DOHH2 (cell line): ENCODE data around the gene ZSCAN2.
"Not testable (repeated sequence)": the region's sequence is repeated elsewhere in the genome, so short reads cannot be mapped to it uniquely, and the experiment has no call there.

Source experiments
- H3F3A ChIP-seq: fragments of 200-600 bp; sonication (generic), shearing (Covaris generic); 2 replicates; pipeline ENCODE4 v1.6.0; 2016; ENCODE audit warnings: antibody characterized with exemption, mild to moderate bottlenecking; ENCODE audit not compliant: control insufficient read depth, insufficient read depth
- H3K27ac ChIP-seq: fragments of 200-600 bp; sonication (generic); 2 replicates; pipeline ENCODE4 v1.5.1; 2014; ENCODE audit warnings: low read depth, mild to moderate bottlenecking, low read length, moderate library complexity
- H3K27me3 ChIP-seq: fragments of 200-600 bp; sonication (generic); 2 replicates; pipeline ENCODE4 v1.6.1; 2014; ENCODE audit warnings: mild to moderate bottlenecking, low read length, mixed read lengths; ENCODE audit not compliant: control insufficient read depth
- H3K36me3 ChIP-seq: fragments of 200-600 bp; sonication (generic); 2 replicates; pipeline ENCODE4 v1.6.1; 2014; ENCODE audit warnings: mild to moderate bottlenecking, low read length, moderate library complexity, mixed read lengths; ENCODE audit not compliant: control insufficient read depth
- H3K4me1 ChIP-seq: fragments of 200-600 bp; sonication (generic); 2 replicates; pipeline ENCODE4 v1.6.1; 2014; ENCODE audit warnings: mild to moderate bottlenecking, low read length, mixed read lengths; ENCODE audit not compliant: control insufficient read depth
- H3K4me2 ChIP-seq: fragments of 200-600 bp; sonication (generic); 2 replicates; pipeline ENCODE4 v1.6.0; 2014; ENCODE audit warnings: mild to moderate bottlenecking, low read length, moderate library complexity
- H3K4me3 ChIP-seq: fragments of 200-600 bp; sonication (generic); 2 replicates; pipeline ENCODE4 v1.5.1; 2014; ENCODE audit warnings: mild to moderate bottlenecking, low read length, mixed read lengths
- H3K79me2 ChIP-seq: fragments of 200-600 bp; sonication (generic); 2 replicates; pipeline ENCODE4 v1.6.1; 2014; ENCODE audit warnings: mild to moderate bottlenecking, low read length, mixed read lengths; ENCODE audit not compliant: control insufficient read depth
- H3K9me2 ChIP-seq: fragments of 200-600 bp; sonication (generic); replicated peaks from 2 replicates; pipeline ENCODE4 v1.6.1; 2014; ENCODE audit warnings: mild to moderate bottlenecking, low read length, mixed read lengths; ENCODE audit not compliant: control insufficient read depth
- H3K9me3 ChIP-seq: fragments of 200-600 bp; sonication (generic); 2 replicates; pipeline ENCODE4 v1.6.1; 2014; ENCODE audit warnings: antibody characterized with exemption, low read length, mixed read lengths; ENCODE audit not compliant: control insufficient read depth, insufficient read depth
- H4K20me1 ChIP-seq: fragments of 200-600 bp; sonication (generic); 2 replicates; pipeline ENCODE4 v1.6.0; 2014; ENCODE audit warnings: low read depth, mild to moderate bottlenecking, antibody characterized with exemption, low read length, moderate library complexity; ENCODE audit not compliant: control insufficient read depth, insufficient read depth
- CTCF ChIP-seq: fragments of 200-600 bp; sonication (generic); IDR thresholded peaks from one replicate; pipeline ENCODE4 v1.5.1; 2014; ENCODE audit warnings: antibody characterized with exemption, mild to moderate bottlenecking, low read depth, low read length; ENCODE audit not compliant: poor library complexity, severe bottlenecking
- EZH2phosphoT487 ChIP-seq: fragments of 200-600 bp; sonication (generic); IDR thresholded peaks from 2 replicates; pipeline ENCODE4 v1.6.1; 2017; ENCODE audit warnings: borderline replicate concordance, mild to moderate bottlenecking, antibody characterized with exemption, low read length, moderate library complexity, mixed read lengths

Gene ZSCAN2

GRCh38 chr15:84570164-84570735 lies 30.6 kb upstream of the ZSCAN2 start:
- Histone ChIP-seq H3K27me3 (no peaks in the 10 kb centered on the region), H3K4me2 (peak overlapping the region; percentile 73), H3K9me3 (no peaks in the 10 kb centered on the region), H3F3A (peaks cover 9% of the 10 kb centered on the region; the same call in 1 of the 2 replicates), H3K79me2 (no peaks in the 10 kb centered on the region), H3K9me2 (no peaks in the 10 kb centered on the region), H4K20me1 (no peaks in the 10 kb centered on the region), H3K4me3 (peak overlapping the region; percentile 74), H3K4me1 (peaks cover 12% of the 10 kb centered on the region), H3K27ac (0 out of 2 replicates have a peak overlapping the region, but pooled peaks have one; percentile 1), H3K36me3 (no peaks in the 10 kb centered on the region)
- no peak for TF ChIP-seq CTCF
- no peak for TF ChIP-seq EZH2phosphoT487

GRCh38 chr15:84572231-84572630 lies 28.6 kb upstream of the ZSCAN2 start:
- H4K20me1 ChIP-seq, result no peaks in the 10 kb centered on the region
- no peak overlapping the region for H3K27ac ChIP-seq
- no peak overlapping the region for H3K4me3 ChIP-seq
- no peaks in the 10 kb centered on the region; the same call in 1 of the 2 replicates for H3K27me3 ChIP-seq
- H3K9me2 ChIP-seq, result no peaks in the 10 kb centered on the region
- H3K36me3 ChIP-seq, result no peaks in the 10 kb centered on the region
- no peak for TF ChIP-seq CTCF
- no peak for TF ChIP-seq EZH2phosphoT487
- H3K9me3 ChIP-seq, result no peaks in the 10 kb centered on the region
- peaks cover 12% of the 10 kb centered on the region for H3K4me1 ChIP-seq
- no peaks in the 10 kb centered on the region for H3K79me2 ChIP-seq
- peaks cover 9% of the 10 kb centered on the region; the same call in 1 of the 2 replicates for H3F3A ChIP-seq
- H3K4me2 ChIP-seq, result no peak overlapping the region

- TF ChIP-seq EZH2phosphoT487 (no peak), CTCF (no peak)
- Histone ChIP-seq H3K9me2 (no peaks in the 10 kb centered on the region), H3K4me1 (0 out of 2 replicates have a peak, but pooled peaks cover 3% of the 10 kb centered on the region), H3K79me2 (no peaks in the 10 kb centered on the region), H3K4me3 (no peak overlapping the region), H4K20me1 (no peaks in the 10 kb centered on the region), H3K27ac (no peak overlapping the region), H3K9me3 (no peaks in the 10 kb centered on the region), H3K27me3 (no peaks in the 10 kb centered on the region; the same call in 1 of the 2 replicates), H3F3A (peaks cover 9% of the 10 kb centered on the region; the same call in 1 of the 2 replicates), H3K36me3 (no peaks in the 10 kb centered on the region), H3K4me2 (no peak overlapping the region)
Observed at GRCh38 chr15:84575493-84575892, 25.3 kb upstream of the ZSCAN2 start.

GRCh38 chr15:84577891-84578290 lies 22.9 kb upstream of the ZSCAN2 start:
- not testable (repeated sequence) for H4K20me1 ChIP-seq, H3K4me2 ChIP-seq, H3K4me1 ChIP-seq, H3F3A ChIP-seq, H3K27ac ChIP-seq, H3K4me3 ChIP-seq, H3K9me3 ChIP-seq, H3K27me3 ChIP-seq, H3K79me2 ChIP-seq, H3K36me3 ChIP-seq, H3K9me2 ChIP-seq

- H3K27me3 ChIP-seq, H3K4me2 ChIP-seq: not testable (repeated sequence)
Observed at GRCh38 chr15:84579261-84579721, 21.5 kb upstream of the ZSCAN2 start.

More at GRCh38 chr15:84579261-84579721, 21.5 kb upstream of the ZSCAN2 start:
- not testable (repeated sequence) for H3K4me3 ChIP-seq, H3K27ac ChIP-seq, H3K9me3 ChIP-seq, H3K36me3 ChIP-seq, H3K79me2 ChIP-seq, H4K20me1 ChIP-seq, H3K4me1 ChIP-seq, H3K9me2 ChIP-seq, H3F3A ChIP-seq
